ENCODE results near the gene PRDM15.
"Not testable (repeated sequence)": the region's sequence is repeated elsewhere in the genome, so short reads cannot be mapped to it uniquely, and the experiment has no call there.

Gene PRDM15

DNA sequence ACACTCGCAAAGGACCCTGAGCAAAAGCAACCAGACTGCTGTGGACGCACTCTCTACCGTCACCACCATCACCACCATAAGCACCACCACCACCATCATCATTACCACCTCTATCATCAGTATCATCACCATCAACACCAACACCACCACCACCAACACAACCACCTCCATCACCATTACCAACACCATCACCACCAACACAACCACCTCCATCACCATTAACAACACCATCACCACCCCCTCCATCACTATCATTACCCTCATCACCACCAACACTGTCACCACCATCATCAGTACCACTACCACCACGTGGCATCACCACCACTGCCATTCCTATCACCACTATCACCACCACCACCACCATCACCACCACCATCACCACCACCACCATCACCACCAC lies 73.5 kb downstream of the PRDM15 start:
- DNase-seq (ENCODE audit: low read depth): no peak

DNA sequence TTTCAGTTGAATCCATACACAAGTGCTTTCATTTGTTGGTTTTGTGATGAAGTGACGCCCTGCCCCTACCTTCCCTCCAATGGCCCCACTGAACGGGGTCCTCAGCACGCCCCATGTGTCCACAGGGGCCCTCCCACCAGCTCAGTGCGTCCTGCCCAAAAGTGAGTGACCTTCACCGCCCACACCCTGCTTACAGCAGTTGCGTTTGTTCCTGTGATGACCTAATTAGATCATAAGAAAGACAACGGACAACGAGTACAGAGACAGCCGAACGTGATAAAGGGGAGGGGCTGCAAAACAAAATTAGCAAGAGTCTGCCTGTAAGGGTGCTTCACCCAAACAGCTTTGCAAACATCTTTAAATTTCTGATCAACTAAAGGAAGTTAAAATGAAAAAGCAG lies 74.1 kb downstream of the PRDM15 start:
- DNase-seq (ENCODE audit: low read depth): no peak

DNA sequence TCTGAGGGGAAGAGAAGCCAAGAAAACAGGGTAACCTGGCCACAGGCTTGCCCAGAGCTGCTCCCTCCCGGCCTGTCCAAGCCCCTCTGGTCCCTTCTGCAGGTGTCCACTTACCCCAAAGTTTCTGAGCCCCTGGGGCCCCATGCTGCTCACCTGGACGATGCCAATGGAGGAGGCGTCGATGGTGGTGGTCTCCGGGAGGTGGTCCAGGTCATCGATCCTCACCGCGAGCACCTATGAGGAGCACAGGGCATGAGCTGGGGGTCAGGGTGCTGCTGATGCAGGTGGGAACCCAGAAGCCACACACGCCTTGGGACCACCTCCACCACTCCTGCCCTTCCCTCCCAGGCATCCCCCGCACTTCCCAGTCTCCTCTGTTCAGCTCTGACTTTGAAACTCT lies 74.8 kb downstream of the PRDM15 start:
- no peak for DNase-seq (ENCODE audit: low read depth)

DNA sequence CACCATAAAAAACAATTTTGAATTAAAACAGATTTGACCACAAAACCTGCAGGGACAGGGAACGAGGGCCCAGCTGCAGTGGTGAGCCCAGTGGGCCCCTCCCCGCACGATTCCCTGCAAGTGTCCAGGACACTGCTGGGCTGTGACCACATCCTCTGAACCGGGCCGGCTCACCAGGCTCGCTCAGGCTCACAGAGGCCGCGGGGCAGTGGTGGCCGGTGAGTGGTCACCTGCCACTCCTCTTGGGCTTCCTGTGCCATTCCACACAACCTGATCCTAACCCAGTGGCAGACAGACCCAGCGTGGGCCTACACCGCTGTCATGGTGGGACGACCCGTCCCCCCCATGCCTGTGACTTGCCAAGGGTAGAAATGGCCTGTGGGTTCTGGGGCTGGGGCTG lies 75.8 kb downstream of the PRDM15 start:
- DNase-seq (ENCODE audit: low read depth): no peak

DNA sequence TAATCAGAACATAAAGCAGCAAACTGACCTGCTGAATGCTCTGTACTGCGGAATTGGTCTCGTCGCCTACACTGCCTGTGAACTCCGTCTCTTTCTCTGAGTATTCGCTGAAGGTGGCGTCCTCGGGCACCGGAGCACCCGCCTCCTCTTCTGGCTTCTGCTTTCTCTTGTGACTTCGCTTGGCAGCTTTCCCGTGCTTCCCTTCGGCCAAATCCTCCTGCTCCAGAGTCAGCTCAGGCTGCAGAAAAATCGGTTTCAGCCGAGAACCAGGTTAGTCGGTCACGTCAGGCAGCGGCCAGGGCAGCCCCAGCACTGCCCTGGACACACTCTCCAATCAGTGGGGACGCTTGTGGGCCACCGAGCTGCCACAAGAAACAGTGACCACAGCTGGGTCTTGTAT lies 76.5 kb downstream of the PRDM15 start:
- peak; percentile 64 for DNase-seq (ENCODE audit: low read depth)

DNA sequence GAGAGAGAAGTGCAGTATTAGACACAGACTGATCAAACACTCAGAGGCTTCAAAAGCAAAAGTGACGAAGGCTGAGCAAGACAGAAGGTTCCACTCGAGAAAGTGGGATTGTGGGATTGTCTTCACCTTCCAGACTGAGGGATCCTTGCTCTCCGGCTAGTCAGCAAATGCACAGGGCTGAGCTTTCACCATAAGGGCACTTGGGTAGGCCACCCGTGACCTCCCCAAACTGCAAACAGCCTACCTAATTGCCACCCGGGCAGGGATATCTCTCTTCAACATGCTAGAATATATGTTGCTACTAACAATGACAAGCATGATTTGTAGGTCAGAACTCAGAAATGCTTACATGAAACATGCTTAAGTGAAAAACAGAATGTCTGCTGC lies 77.0 kb downstream of the PRDM15 start:
- DNase-seq (ENCODE audit: low read depth): no peak

DNA sequence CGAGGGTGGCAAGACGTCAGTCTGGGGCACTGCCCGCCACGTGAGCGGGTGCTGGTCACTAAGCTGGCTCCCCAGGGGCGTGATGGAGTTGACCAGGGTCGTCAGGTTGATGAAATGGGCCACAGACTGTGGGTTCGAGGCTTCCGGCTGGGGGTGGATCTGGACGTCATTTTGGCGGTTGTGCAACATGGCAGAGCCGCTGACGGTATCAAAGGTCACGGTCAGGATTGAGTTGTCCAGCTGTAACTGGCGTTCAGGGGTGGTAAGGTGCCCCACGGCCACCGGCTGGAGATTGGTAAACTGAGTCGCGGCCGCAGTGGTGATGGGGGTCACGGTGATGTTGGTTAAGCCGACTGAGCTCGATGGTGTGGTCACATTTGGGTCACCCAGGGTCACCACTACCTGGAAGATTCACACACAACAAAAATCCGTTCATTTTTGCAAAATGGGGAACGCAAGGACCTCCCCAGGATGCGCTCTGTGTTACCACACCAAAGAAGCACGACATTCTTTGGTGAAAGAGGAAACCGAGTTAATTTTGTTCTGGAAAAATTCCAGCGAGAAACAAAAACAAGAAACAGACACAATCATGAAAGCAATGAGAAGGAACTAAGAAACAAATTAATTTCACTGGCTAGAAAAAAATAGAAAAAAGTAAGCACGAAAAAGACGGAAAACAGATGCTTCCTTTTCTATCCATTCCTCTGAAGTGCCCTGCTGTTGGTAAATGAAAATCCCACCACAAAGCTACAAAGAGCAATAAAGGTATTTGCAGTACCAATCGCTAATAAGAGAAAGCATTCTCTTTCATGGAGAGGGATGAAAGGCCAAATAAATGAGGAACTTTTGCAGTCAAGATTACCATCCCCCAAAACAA lies 77.6 kb downstream of the PRDM15 start:
- peak; percentile 14 for DNase-seq (ENCODE audit: low read depth)

DNA sequence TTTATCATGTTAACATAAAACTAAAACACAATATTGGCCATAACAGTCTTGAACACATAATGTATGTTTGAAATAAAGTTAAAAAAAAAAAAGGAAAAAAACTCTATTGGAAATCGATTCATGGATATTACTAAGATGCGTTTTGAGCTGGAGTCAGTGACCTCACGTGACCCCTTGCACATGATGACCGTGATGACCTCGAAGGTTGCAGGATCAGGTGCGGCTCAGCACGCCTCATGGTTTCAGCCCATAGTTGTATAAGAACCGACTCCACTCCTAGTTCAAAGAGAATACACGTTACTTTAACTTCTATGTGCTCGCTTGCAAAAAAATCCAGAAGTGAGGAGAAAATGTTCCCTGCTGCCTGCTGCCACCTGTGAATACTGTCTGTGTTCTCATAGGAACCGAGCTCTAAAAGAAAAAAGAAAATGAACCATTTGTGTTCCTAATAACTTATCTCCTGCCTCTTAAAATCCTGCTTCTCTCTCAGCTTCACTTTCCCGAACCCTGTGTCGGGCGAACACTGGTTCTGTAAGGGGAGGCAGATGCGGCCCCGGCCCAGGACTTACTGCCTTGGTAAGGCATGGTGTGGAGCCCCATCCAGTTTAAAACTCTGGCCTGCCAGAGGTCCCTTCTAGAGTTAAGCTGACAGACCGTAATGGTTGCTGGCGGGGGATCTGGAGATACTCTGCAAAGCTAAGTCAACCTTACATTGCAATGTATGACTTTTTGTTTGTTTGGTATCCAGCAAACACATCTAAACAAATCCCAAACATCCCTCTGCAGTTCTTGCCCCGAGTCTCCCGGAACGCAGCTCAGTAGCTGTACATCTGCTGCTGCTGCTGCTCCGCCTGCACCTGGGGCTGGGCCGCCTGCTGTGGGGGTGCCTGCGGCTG lies 78.5 kb downstream of the PRDM15 start:
- DNase-seq (ENCODE audit: low read depth): no peak

DNA sequence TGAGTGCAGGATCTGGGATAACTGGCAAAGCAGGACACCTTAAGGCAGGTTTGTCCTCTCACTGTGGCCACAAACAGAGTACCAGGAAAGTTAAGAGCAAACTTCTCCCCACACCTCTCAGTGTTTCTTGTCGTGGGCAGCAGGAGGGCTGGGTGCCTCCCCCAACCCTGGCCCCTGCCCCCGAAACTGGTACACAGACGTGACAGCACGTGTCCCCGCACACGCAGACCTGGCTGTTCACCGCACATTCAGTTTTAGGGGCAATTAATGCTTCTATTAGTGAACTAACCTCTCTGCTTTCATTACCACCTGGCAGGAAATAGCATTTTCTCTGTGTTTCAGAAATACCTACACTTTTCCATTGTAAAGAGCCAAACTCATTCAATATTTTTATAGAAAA lies 79.4 kb downstream of the PRDM15 start:
- no peak for DNase-seq (ENCODE audit: low read depth)

DNA sequence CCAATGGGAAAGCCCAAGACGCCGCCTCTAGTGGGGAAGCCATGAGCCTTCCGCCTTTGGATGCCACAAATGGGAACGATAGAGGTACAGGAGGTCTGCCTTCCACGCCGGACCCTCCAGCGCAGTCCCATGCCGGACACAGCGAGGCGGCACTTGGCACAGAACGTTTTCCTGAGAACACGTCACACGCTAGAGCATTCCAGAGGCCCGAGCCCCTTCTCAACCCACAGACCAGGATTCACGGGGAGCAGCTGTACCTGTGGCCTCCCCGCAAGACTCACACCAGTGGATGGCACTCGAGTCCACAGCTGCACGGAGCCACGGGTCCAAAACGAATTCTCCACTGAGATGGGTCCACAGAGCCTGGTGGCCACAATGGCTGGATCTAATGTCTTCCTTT lies 80.8 kb downstream of the PRDM15 start:
- no peak for DNase-seq (ENCODE audit: low read depth)

DNA sequence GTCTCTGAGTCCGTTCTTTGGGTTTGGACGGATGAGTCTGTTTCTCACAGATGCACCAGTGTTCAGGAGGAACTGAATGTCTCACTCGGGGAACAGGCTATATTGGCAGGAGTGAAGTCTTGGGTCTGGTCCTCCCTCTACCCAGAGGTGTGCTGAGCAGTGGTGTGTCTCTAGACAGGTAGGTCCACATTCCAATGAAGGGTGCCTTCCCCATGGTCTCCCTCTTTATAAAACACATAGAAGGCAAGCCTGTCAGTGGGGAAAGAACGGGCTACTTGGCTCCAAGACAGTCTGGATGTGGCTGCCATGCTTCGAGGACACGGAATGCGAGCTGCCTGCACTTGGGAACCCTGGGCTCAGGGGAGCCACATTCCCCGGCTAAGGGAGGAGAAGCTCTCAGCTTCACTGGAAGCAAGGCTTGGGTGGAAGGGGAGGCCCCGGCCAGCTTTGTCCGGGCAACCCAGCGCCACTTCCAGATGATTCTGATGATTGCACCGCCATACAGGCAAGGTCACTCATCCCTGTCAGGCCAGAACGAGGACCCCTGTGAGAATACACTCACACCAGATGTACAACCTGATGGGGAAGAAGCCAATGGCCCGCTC lies 82.6 kb downstream of the PRDM15 start:
- DNase-seq (ENCODE audit: low read depth): no peak

DNA sequence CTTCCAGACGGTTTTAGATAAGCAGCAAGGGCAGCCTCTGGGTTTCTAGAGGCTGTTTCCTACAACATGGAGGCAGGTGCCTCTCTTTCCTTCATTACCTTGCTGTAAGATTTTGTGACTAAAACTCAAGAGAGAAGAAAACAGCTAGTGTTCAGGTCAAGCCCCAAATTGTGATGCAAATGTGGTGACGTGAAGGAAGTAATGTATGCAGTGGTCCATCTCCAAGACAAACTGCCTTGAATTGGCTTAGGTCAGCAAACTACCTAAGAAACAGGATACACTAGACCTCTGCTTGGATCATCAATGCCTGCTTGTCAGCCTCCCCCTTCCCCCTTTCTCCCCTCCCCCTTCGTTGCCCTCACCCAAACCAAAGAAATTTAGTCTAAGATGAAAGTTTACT lies 83.4 kb downstream of the PRDM15 start:
- DNase-seq (ENCODE audit: low read depth): no peak

DNA sequence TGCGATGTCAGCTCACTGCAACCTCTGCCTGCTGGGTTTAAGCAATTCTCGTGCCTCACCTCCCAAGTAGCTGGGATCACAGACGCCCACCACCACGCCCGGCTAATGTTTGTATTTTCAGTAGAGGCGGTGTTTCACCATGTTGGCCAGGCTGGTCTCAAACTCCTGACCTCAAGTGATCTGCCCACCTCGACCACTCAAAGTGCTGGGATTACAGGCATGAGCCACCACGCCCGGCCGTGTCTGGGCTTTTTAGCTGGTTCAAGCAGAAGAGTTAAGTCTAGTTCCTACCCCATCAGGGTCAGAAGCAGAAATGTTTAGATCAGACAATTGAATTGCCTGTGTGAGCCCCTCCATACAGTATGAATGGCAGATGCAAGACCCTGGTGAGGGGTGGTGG lies 84.5 kb downstream of the PRDM15 start:
- DNase-seq (ENCODE audit: low read depth): no peak

DNA sequence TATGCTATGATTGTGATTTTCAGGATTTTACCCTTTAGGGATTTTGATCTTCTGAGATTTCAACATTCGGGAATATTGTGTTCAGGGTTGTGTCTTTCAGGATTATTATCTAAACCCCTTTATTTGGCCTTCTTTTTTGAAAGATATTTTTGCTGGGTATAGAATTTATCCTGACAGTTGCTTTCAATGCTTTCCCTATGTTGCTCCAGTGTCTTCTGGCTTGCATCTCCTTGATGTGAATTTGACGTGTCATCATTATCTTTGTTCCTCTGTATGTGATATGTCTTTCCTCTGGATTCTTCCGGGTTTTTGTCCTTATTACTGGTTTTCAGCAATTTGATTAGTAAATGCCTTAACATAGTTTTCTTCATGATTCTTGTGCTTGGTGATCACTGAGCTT lies 86.4 kb downstream of the PRDM15 start:
- DNase-seq (ENCODE audit: low read depth): no peak

DNA sequence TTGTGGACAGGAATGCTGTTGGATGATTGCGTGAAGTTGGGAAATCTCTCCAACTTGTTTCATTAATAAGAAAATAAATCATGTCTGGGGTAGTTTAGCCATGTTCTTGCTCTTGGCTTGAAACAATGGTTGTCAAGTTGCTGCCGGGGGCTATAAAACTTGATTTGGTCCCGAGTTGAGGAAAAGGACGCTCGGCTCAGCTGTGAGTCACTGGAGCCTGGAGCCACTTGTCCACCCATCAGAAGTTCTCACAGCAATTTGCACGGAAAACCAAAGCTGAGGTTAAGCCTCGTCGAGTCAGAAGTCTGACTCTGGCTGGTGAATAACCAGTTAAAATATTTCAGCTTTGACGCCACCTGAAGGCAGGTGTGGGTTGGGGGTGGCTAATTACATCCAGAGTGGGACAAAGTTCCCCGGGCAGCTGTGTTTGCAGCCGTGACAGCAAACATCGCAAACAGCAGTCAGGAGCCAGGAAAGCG lies 92.6 kb downstream of the PRDM15 start:
- no peak for DNase-seq (ENCODE audit: low read depth)

DNA sequence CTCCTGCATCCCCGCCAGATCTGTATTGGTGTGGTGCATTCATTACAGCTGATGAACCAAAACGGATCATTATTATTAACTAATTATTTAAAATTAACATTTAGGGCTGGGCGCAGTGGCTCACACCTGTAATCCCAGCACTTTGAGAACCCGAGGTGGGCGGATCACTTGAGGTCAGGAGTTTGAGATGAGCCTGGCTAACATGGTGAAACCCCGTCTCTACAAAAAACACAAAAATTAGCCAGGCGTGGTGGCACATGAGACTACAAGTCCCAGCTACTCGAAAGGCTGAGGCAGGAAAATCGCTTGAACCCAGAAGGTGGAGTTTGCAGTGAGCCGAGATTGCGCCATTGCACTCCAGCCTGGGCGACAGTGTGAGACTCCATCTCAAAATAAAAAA lies 93.9 kb downstream of the PRDM15 start:
- not testable (repeated sequence) for DNase-seq (ENCODE audit: low read depth)

DNA sequence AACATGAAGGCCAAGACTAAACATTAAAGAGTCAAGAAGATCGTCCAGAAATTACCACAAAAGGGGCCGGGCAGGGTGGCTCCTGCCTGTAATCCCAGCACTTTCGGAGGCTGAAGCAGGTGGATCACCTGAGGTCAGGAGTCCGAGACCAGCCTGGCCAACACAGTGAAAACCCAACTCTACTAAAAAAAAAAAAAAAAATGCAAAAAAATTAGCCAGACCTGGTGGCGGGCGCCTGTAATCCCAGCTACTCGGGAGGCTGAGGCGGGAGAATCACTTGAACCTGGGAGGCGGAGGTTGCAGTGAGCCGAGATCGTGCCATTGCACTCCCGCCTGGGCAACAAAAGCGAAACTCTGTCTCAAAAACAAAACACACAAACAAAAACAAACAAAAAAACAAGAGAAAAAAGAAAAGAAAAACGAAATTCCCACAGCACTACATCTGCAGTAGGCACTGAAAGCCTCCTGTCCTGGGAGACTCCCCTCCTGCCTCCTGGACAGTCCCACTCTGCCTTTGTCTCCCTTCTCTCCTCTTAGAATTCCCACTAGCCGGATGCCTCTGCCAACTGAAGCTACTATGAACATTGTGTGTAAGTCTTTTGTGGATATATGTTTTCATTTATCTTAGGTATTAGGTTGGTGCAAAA lies 94.6 kb downstream of the PRDM15 start:
- no peak for DNase-seq (ENCODE audit: low read depth)

DNA sequence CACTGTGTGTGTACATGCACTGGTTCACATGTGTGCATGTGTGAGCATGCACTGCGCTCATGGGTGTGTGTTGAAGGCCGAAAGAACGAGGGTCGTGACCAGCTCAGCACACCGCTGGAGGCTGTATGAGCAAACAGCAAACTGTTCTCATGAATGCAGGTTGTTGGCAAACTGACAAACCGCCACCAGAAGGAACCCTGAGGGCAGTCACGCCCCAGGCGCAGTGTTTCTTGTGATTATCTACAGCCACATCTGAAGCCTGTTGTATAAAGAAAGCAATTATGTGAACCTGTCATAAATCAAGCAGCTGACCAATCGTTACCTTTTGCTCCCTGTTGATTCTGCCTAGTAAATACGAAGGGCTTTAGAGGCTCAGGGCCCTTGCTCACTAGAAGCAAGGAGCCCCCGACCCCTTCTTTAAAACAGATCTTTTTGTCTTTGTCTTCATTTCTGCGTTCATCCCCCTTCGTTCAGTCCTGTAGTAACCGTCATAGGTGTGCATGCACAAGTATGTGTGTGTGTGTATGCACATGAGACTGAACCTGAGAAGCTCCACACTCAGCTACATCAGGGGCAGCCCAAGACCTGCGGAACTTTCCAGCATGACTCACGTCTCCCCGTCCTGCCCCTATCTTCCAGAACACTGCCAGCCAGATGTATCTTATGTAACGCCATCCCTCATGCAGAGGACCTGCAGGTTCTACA lies 95.5 kb downstream of the PRDM15 start:
- DNase-seq (ENCODE audit: low read depth): no peak

DNA sequence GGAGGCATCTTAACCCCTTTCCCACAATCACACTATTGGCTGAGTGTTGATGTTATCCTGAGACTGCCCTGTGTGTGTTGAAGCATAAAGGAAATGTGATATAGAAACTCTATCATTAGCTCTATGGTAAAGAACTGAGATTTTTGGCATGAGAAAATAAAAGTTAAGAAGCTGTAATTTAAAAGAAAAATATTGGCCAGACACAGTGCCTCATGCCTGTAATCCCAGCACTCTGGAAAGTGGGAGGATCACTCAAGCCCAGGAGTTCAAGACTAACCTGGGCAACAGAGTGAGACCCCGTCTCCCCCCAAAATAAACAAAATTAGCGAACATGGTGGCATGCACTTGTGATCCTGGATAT lies 98.1 kb downstream of the PRDM15 start:
- no peak for DNase-seq (ENCODE audit: low read depth)

DNA sequence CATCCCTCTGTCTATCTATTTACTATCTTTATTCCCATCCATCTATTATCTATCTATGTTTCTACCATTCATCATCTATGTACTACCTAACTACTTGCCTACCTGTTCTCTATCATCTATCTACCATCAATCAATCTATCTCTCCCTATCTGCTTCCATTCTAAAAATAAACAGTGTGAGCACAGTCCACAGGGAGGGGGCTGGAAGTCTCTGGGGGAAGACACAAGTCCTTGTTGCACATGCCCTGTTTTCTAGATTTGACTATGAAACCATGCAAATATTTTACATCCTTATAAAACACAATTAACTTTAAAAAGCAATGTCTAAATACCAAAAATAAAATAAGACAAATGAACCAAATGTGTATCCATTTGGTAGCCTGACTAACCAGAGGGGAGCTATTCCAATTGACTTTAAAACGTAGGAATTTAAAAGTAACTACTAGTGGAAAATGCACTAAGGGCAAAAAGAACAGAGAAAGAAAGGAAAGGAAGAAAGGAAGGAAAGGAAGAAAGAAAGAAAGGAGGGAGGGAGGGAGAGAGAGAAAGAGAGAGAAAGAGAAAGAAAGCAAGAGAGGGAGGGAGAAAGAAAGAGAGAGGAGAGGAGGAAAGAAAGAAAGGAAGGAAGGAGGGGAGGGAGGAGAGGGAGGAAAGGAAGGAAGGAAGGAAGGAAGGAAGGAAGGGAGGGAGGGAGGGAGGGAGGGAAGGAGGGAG lies 98.7 kb downstream of the PRDM15 start:
- no peak for DNase-seq (ENCODE audit: low read depth)

DNA sequence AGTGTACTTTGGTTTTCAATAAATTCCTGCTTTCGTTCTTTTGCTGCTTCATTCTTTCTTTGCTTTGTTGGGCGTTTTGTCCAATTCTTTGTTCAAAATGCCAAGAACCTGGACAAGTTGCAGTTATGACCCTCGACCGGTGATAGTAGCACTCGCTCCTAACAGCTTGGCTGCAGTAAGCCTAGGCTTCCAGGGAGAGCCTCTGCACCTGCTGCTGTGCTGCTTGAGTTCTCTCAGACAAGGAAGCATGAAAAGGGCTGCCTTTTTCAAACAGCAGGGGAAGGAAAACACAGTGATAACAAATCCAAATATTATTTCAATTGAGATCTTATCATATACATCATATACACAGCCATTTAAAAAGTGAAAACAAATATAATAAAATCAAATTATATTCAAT lies 99.5 kb downstream of the PRDM15 start:
- no peak for DNase-seq (ENCODE audit: low read depth)
